NCI-H460 (cell line): Measurements from ENCODE around the gene SPDYE2. TPM values are rescaled to one million over a fixed set of nuclear protein-coding genes. Genes with fewer than 3 reads are reported as not detected.
"Not testable (repeated sequence)": the region's sequence is repeated elsewhere in the genome, so short reads cannot be mapped to it uniquely, and the experiment has no call there.

Experiments used
- DNase-seq: peaks from one replicate; pipeline ENCODE4 v3.0.0-alpha.2; 2016; ENCODE audit warnings: low read depth; ENCODE audit errors: extremely low read depth
- polyA plus RNA-seq: library from polyadenylated mRNA; depleted of rRNA; stranded (reverse); fragments of >200 nt; gene quantifications from 2 replicates; pipeline ENCODE4 v1.2.3, GENCODE V29; 2014; cell fraction: nucleus; rRNA removed
- total RNA-seq: library from RNA; depleted of rRNA; stranded (reverse); fragments of >200 nt; shearing (Covaris generic); gene quantifications from 2 replicates; pipeline ENCODE4 v1.2.3, GENCODE V29; 2014; rRNA removed

SPDYE2 gene
- not detected in 2 replicates for total RNA-seq
- not detected in 2 replicates for polyA plus RNA-seq

DNA sequence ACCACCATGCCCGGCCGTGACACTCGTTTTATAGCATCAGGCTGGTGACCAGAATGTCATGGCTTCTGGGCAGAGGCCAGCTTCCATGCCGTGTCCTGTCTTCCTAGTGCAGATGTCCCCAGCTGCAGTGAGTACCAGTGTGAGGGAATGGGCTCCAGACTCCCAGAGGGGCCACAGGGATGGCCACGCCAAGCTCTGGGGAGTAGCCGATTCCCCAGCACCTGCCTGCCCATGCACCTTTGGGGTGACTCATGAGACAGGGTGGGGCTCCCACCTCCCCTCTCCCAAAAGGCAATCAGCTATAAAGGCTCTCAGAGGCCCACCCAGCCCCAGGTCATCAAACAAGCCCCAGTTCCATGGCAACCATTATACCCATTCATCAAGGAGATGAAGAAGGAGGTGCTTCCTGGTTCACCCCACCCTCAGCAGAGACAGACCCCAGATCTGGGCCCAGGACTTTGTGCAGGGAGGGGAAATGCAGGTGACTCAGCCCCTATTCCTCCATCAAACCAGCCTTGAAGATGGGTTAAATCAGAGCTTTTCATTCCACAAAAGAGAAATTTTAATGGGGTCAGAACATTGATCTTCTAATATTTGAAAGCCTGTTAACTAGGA is at the start of gene SPDYE2:
Gene SPDYE2, plus strand, starts transcription at position 419 of the 615 bp plus-strand sequence. CDS start 2,030 bp downstream, outside the sequence.
- DNase-seq, result not testable (repeated sequence)

- DNase-seq, result not testable (repeated sequence)
These were observed 47.9 kb upstream of the SPDYE2 start for GRCh38 chr7:102503141-102503540.

DNA sequence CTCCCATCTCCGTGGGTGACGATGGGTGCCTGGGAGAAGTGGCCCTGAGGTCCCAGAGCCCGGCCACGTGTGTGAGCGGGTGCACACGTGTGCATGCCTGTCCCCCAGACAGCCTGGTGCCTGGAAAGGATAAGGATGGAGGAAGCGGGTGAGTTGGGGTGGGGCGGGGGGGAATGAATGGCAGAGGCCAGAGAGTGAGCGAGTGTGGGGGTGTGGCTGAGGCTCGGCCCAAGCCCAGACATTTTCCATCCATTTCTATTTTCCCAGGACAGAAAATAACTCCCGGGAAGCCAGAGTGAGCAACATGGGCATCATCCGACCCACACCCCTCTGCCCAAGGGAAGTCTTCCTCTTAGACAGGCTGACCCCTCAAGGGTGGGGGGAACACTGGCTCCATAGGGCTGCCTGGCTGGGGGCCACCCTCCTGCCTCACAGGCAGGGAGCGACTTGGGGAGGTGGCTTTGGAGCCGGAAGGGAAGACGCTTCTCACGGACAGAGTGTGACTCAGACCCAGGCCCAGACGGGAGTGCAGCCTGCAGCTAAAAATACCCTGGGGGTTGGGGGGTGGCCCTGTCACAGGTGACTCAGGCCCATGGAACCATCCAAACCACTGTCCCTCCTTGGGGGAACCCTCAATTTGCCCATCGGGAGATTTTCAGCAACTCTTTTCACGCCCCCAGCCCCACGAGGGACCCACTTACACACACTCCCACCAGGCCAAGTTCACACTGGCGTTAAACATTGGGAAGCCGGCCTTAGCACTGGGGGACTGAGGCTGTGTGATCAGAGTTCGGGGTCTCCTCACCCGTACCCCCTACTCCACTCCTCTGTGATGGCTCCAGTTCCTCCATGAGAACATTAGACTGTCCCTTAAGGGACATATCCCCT is 45.5 kb upstream of the SPDYE2 start:
- DNase-seq, result not testable (repeated sequence)

GRCh38 chr7:102507410-102508088 is 43.5 kb upstream of the SPDYE2 start:
- DNase-seq, result not testable (repeated sequence)

- not testable (repeated sequence) for DNase-seq
These were observed 40.5 kb upstream of the SPDYE2 start for GRCh38 chr7:102510575-102510974.

DNA sequence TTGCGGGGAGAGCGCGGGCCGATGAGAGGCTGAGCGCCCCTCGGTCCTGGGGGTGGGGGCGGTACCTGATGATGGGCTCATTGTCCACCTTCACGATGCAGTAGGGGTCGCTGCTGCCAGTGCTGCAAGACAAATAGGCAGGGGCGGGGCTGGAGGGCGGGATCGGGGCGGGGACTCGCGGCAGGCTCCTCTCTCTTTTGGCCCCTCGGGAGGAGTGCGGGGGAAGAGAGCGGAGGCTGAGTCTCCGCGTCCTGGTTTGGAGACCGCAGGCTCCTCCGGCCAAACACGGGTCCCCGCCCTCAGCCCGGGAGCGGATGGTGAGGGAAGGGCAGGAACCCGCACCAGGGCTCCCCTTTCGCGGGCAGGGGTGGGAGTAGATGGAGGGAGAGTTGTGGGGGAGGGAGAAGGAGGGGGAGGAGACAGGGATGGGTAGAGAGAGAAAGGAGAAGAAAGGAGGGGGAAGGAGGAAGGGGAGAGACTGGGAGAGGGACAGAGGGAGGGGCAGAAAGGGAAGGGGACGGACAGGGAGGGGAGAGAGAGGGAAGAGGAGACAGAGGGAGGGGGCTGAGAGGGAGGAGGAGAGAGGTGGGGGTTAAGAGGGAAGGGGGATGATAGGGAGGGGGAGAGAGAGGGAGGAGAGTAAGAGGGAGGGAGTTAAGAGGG is 39.0 kb upstream of the SPDYE2 start:
- DNase-seq, result not testable (repeated sequence)

DNA sequence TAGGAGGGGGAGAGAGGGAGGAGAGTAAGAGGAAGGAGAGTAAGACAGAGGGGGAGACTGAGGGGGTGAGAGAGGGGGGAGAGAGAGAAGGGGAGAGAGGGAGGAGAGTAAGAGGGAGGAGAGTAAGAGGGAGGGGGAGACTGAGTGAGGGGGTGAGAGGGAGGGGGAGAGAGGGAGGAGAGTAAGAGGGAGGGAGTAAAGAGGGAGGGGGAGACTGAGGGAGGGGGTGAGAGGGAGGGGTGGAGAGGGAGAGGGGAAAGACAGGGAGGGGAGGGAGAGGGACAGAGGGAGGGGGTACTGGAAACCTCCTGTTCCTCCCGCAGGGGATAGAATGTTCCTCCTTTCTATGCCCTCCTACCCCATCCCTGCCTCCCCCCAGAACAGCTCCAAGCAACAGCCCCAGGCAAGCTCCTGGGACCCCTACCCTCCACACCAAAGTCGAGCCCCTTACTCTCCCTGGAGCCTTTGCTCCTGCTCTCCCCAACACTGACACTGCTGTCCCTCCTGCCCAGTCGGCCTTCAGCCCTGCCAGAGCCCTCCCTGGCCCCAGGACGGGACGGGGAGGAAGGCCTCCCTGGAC is 38.3 kb upstream of the SPDYE2 start:
- DNase-seq, result not testable (repeated sequence)

DNA sequence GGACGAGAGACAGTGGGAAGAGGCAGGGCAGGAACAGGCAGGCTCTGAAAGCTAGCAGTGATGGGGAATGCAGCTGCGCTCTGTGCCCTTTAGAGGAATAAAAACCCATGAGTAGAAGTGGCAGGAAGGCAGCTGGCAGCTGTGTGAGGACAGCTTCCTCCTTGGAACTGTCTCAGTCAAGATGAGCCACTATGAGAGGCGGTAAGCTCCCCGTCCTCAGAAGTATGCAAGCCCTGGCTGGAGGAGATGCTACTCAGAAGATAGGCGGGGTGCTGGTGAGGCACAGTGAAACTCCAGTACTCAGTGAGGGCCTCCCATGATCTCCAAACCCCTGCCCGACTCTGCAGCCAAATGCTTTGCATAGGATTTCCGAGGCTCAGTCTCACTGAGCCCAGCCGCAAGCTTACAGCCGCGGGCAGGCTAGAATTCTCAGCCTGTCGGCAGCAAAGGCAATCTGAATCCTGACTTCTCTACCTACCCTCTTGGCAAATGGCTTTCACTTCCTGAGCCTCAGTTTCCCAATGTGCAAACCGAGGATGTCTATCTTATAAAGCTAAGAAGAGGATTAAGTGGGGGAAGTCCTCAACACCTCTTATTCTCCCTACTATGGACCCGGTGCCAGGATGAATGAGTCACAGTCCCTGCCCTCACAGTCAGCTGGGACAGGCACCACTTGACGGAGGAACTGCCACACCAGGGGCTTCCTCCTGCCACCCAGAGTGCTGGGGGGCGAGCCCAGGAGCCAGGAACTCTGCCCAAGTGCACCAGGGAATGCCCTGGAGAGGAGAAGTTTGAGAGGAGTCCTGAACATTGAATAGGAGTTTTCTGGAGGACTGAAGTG is 35.9 kb upstream of the SPDYE2 start:
- DNase-seq, result not testable (repeated sequence)

GRCh38 chr7:102515889-102516288 is 35.1 kb upstream of the SPDYE2 start:
- DNase-seq, result not testable (repeated sequence)

DNA sequence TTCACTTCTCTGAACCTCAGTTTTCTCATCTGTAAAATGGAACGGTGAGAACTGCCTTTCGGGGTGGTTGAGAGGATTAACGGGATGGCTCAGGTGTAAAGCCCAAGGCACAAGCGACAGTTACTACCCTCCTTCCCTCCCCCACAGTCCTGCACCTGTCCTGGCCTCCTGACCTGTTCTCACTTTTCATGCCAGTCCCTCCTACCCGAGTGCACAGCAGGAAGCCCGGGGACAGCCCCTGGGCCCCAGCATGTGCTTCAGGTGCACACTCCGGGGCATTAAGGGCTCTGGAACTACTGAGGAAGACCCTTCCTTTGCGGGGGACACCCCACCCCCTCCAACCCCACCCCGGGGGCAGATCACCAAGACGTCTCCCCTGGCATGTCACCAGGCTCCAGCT is 34.1 kb upstream of the SPDYE2 start:
- DNase-seq, result not testable (repeated sequence)

- not testable (repeated sequence) for DNase-seq
These were observed 33.4 kb upstream of the SPDYE2 start, which contains the start of gene RASA4B for GRCh38 chr7:102517550-102518147. RASA4B (minus strand) TSS chr7:102517777; CDS start chr7:102517710, 67 bp downstream.

DNA sequence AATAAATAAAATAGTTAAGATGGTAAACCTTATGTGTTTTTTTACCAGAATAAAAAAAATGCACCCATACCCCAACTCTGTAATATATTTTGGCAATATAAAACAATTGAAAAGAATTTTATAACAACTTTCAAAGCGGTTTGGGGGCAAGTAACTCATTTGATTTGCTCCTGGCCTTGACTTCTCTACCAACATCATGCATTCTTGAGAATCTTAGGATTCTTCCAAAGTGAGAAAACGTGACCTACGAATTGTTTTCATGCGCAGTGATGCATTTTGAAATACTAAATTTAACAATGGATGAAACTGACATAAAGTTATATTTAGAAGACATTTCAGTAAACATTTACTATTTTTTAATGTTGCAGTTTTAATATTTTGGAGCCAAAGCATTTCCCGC is 30.2 kb upstream of the SPDYE2 start:
- not testable (repeated sequence) for DNase-seq

DNA sequence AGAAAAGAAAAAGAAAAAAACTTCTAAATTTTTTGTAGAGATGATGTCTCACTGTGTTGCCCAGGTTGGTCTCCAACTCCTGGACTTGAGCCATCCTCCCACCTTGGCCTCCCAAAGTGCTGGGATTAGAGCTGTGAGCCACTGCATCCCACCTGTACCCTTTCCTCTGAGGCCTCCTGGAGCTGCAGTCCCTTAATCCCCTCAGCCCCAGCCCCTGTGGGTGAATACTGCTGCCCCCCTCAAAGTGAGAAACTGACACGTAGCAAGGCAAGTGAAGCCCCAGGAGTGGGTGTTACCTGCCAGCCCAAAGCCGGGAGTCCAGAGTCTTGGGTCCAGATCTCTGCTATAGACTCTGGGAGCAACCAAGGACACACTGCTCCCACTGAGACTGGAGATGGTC is 26.2 kb upstream of the SPDYE2 start:
- not testable (repeated sequence) for DNase-seq

GRCh38 chr7:102527182-102527581 is 23.8 kb upstream of the SPDYE2 start:
- DNase-seq, result not testable (repeated sequence)

GRCh38 chr7:102527822-102528793 is 22.9 kb upstream of the SPDYE2 start:
- not testable (repeated sequence) for DNase-seq

- DNase-seq, result not testable (repeated sequence)
These were observed 19.4 kb upstream of the SPDYE2 start for GRCh38 chr7:102531583-102531982.

GRCh38 chr7:102532127-102532526 is 18.9 kb upstream of the SPDYE2 start:
- not testable (repeated sequence) for DNase-seq
